AG09309 (cell line): Measurements from ENCODE around the gene FOXA3.

Source experiments
- DNase-seq: peaks from one replicate; pipeline ENCODE4 v3.0.0-alpha.2; 2010; ENCODE audit warnings: low read depth
- H3K4me3 ChIP-seq: 2 replicates; pipeline ENCODE4 v1.5.1; 2011; ENCODE audit warnings: mild to moderate bottlenecking, low read depth, low read length, moderate library complexity; ENCODE audit not compliant: control insufficient read depth
- CTCF ChIP-seq: IDR thresholded peaks from 2 replicates; pipeline ENCODE4 v1.5.1; 2011; ENCODE audit warnings: mild to moderate bottlenecking, low read depth, low read length, inconsistent platforms; ENCODE audit not compliant: insufficient read depth, control insufficient read depth; ENCODE audit errors: missing control alignments

FOXA3 gene

GRCh38 chr19:45852983-45853382 is 11.1 kb upstream of the FOXA3 start:
- no peak for TF ChIP-seq CTCF
- no peak overlapping the region for H3K4me3 ChIP-seq
- DNase-seq: no peak

GRCh38 chr19:45854167-45854778 is 9.9 kb upstream of the FOXA3 start:
- no peak for DNase-seq
- H3K4me3 ChIP-seq: no peak overlapping the region
- TF ChIP-seq CTCF: no peak

- H3K4me3 ChIP-seq: no peak overlapping the region
- TF ChIP-seq CTCF: no peak
- DNase-seq: no peak
These were observed 3.5 kb upstream of the FOXA3 start for GRCh38 chr19:45860359-45861259.

GRCh38 chr19:45862271-45862563 is 1.9 kb upstream of the FOXA3 start:
- peak overlapping the region; percentile 93 for H3K4me3 ChIP-seq
- TF ChIP-seq CTCF: no peak
- DNase-seq: no peak

- DNase-seq: peak; percentile 87
- H3K4me3 ChIP-seq: peak within 1 kb of the TSS; percentile 93
- no peak for TF ChIP-seq CTCF
These were observed 1.4 kb upstream of the FOXA3 start, which contains the start of gene SYMPK for GRCh38 chr19:45862564-45863334. Gene SYMPK, minus strand, starts transcription at chr19:45863147. Its CDS starts 8,652 bp downstream, at chr19:45854495.

- no peak for DNase-seq
- no peak for TF ChIP-seq CTCF
- peak overlapping the region; percentile 34 for H3K4me3 ChIP-seq
These were observed 739 bp upstream of the FOXA3 start for GRCh38 chr19:45863335-45863839.
